Lower leg skin (tissue), 4 donors: ENCODE results near the gene POU4F3. TPM values are rescaled to one million over a fixed set of nuclear protein-coding genes. Genes with fewer than 3 reads are reported as not detected.

ENCODE experiments used
- DNase-seq, 2 donors: peaks; one replicate each; pipeline ENCODE4 v3.0.0-alpha.2; 2019; ENCODE audit warnings: low spot score in 2 of 2
- H3K4me3 ChIP-seq: fragments of 200-600 bp; sonication (generic); 2 replicates; pipeline ENCODE4 v1.5.1; 2017; ENCODE audit warnings: mild to moderate bottlenecking, low read depth; ENCODE audit not compliant: poor library complexity, severe bottlenecking
- CTCF ChIP-seq, 3 donors: fragments of 450-650 bp; IDR thresholded peaks; one replicate each; pipeline ENCODE4 v1.5.1; 2016; ENCODE audit warnings: antibody characterized with exemption in 3 of 3, mild to moderate bottlenecking in 3 of 3, moderate library complexity in 2 of 3
- POLR2A ChIP-seq, 2 donors: fragments of 450-650 bp; IDR thresholded peaks; one replicate each; pipeline ENCODE4 v1.6.1; 2016 to 2017; ENCODE audit warnings: antibody characterized with exemption in 2 of 2, mild to moderate bottlenecking in 1 of 2, moderate library complexity in 1 of 2
- WGBS, 2 donors: methylation state at CpG; one replicate each; pipeline ENCODE4 v1.1.5; 2018; 5-methylcytosine and 5-hydroxymethylcytosine counted together
- intact Hi-C: fragments of 100-400 bp; cut with DNase I; formaldehyde crosslinking; loops from one replicate; pipeline ENCODE4 v1.15.0; 2023; ENCODE audit warnings: low total_unique reads
- total RNA-seq, 4 donors: library from RNA; depleted of rRNA; stranded (reverse); fragments of >200 nt; gene quantifications; one replicate each; pipeline ENCODE4 v1.1.0, GENCODE V29; 2016

Gene POU4F3
- total RNA-seq, 4 donors from 2014 or later, result 0.13 TPM; not detected in 3

DNA sequence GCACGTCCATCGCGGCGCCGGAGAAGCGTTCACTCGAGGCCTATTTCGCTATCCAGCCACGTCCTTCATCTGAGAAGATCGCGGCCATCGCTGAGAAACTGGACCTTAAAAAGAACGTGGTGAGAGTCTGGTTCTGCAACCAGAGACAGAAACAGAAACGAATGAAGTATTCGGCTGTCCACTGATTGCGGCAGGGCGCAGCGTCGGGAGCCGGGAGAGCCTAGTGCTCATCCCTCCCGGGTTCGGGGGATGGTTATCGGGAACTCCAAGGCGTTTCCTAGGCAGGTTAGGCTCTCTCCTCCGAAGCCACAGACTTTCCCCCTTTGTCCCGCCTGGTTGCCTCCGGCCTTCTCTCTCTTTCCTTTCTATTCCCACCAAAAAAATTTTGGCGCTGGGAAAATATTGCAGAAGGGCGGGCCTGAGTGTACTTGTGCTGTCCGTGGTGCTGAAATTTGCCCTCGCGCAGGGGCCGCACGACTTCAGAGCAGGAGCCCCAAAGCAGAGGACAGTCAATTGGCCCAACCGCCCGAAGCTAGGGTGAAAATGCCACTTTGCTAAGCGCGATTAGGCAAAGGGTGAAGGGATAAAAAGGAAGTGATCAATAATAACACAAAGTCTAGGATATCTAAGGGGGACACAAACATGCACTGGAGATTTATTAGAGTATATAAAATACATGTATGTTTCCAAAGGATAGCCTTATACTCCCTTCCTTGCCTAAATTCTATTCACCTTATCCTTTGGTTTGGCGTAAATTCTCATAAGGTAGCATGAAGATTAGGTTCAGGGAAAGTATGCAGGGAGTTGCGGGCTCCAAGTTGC is 1.8 kb downstream of the POU4F3 start:
- no peak for DNase-seq
- WGBS, 2 donors, result 6 to 8% methylated on average over 40 of the region's 40 CpGs
- H3K4me3 ChIP-seq, result no peak overlapping the region
- intact Hi-C loops, result no loop called here
- no peak for TF ChIP-seq POLR2A (IDR thresholded peaks at IDR 0.05)

DNA sequence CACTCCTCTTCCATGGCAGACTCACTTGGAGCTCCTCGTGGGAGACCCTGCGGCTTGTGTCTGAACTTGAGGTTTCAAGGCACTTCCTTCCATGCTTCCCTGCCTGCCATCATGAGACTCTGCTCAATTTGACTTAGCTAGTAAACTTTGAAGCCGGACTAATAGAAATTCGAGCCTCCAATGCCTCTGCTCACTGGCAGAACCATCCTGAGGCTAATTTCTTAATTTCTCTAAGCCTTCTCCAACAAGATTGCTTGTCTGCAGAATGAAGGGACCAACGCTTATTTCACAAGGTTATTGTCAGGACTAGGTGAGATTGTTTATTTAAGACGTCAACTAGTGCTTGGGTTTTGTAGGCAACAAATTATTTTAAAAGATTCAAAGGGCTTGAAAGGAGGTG is 3.2 kb downstream of the POU4F3 start:
- TF ChIP-seq CTCF (IDR thresholded peaks at IDR 0.05) (no peak), POLR2A (IDR thresholded peaks at IDR 0.05) (no peak)
- no peak for DNase-seq
- WGBS, 2 donors, result 8 to 12% methylated on average over 6 of the region's 6 CpGs
- no peak overlapping the region for H3K4me3 ChIP-seq
- intact Hi-C loops, result no loop called here

DNA sequence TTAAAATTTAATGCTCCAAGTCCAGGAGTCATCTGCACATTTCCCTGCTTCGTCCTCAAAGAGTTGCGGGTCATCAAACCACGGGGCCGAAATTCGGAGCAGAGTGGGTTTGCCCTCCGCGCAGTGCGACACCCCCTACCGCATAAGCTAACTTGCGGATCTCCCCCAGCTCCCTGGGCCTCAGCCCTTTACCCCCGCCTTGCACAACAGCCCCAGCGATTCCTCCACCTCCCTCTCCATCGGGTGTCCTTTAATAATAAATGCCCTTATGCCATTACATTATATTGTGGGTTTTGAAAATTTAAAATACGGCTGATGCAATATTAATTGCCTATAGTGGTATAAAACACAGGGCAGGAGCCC is 3.9 kb downstream of the POU4F3 start:
- no peak for DNase-seq
- no peak for TF ChIP-seq CTCF (IDR thresholded peaks at IDR 0.05)
- no peak for TF ChIP-seq POLR2A (IDR thresholded peaks at IDR 0.05)
- 3 to 4% methylated on average over 14 of the region's 14 CpGs for WGBS, 2 donors
- intact Hi-C loops, result no loop called here
- no peak overlapping the region for H3K4me3 ChIP-seq

GRCh38 chr5:146342882-146343865 is 4.5 kb downstream of the POU4F3 start:
- WGBS, 2 donors, result 4 to 5% methylated on average over 46 of the region's 46 CpGs
- TF ChIP-seq POLR2A (IDR thresholded peaks at IDR 0.05) (no peak), CTCF (IDR thresholded peaks at IDR 0.05) (no peak)
- no peak for DNase-seq
- H3K4me3 ChIP-seq, result no peak overlapping the region
- intact Hi-C loops, result no loop called here

DNA sequence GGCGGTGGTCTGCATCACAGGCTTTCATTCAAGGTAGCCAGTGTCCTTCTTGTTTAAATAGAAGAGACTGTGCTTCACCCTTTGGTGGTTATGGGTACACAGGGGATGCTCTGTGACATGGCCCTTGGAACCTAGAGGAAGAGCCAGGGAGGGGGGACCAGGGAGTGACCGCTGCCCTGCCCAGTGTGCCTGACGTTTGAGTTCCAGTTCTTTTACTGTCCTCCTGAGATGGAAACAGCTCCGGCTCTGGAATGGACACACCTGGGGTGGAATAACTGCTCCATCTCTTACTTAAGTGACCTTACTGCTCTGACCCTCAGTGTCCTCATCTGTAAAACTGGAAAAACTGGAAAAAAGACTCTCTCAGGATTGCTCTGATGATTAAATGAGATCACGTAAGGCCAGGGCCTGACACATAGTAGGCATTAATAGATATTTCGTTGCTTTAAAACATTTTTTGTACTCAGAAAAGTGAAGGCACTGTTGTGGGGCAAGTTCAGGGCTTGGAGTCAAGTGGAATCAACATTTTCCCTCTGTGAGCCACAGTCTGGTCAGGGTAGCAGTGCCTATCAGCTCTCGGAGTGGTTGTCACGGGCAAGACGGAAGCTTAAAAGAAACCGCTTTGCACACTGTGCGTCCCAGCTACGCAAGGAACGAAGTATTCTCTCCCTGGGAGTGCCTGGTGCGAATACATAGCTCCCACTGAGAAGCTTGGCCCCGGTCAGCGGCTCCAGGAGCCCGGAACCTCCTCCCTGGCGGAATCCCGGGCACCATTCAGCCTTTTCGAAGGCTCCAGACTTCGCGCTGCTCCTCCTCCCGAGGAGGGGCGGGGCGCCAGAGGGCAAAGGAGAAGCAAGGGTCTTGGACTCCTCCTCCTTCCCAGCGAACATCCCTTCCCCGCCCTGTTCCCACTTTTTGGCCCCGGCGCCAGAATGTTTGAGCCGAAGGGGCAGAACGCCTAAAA is 5.8 kb downstream of the POU4F3 start:
- TF ChIP-seq CTCF (IDR thresholded peaks at IDR 0.05) (no peak), POLR2A (IDR thresholded peaks at IDR 0.05) (no peak)
- H3K4me3 ChIP-seq, result no peak overlapping the region
- intact Hi-C loops, result no loop called here
- no peak for DNase-seq
- WGBS, 2 donors, result 5% methylated on average over 31 of the region's 31 CpGs
